HEK293T (cell line): ENCODE results near the gene MYG1.

ENCODE experiments used
- ELF4 ChIP-seq: fragments of 450-650 bp; IDR thresholded peaks from 2 replicates; pipeline ENCODE4 v1.6.1; 2017; ENCODE audit warnings: antibody characterized with exemption
- FOXK2 ChIP-seq: fragments of 450-650 bp; IDR thresholded peaks from 2 replicates; pipeline ENCODE4 v1.6.1; 2016; ENCODE audit warnings: mild to moderate bottlenecking
- NFRKB ChIP-seq: fragments of 450-650 bp; IDR thresholded peaks from 2 replicates; pipeline ENCODE4 v1.6.1; 2016; ENCODE audit warnings: mild to moderate bottlenecking, moderate library complexity
- ZNF384 ChIP-seq: fragments of 450-650 bp; IDR thresholded peaks from 2 replicates; pipeline ENCODE4 v1.6.1; 2016

DNA sequence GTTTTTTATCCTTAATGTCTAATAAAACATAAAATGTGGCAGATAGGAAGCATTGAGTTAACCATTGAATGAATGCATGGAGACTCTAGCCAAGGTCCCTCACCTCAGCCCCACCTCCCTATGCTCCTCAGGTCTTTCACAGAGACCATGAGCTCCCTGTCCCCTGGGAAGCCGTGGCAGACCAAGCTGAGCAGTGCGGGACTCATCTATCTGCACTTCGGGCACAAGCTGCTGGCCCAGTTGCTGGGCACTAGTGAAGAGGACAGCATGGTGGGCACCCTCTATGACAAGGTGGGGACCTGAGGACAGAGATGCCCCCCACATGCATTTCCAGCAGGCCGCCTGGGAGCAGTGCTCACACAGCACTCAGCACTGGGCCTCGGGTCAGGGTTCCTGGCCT, 3.4 kb downstream of the MYG1 start:
- TF ChIP-seq ZNF384 (no peak), NFRKB (no peak), ELF4 (no peak), FOXK2 (no peak)
